HG03025 (cell line): ENCODE results near the gene DOCK10.

Source experiments
- ATAC-seq: cut with Tn5 transposase; IDR thresholded peaks from one replicate; pipeline ENCODE4 v1.9.1; 2021; ENCODE audit warnings: mild to moderate bottlenecking, moderate library complexity; ENCODE audit not compliant: unreplicated experiment, low FRiP score

The DOCK10 gene

GRCh38 chr2:224887141-224887540, 155.1 kb downstream of the DOCK10 start:
- ATAC-seq, result no peak

DNA sequence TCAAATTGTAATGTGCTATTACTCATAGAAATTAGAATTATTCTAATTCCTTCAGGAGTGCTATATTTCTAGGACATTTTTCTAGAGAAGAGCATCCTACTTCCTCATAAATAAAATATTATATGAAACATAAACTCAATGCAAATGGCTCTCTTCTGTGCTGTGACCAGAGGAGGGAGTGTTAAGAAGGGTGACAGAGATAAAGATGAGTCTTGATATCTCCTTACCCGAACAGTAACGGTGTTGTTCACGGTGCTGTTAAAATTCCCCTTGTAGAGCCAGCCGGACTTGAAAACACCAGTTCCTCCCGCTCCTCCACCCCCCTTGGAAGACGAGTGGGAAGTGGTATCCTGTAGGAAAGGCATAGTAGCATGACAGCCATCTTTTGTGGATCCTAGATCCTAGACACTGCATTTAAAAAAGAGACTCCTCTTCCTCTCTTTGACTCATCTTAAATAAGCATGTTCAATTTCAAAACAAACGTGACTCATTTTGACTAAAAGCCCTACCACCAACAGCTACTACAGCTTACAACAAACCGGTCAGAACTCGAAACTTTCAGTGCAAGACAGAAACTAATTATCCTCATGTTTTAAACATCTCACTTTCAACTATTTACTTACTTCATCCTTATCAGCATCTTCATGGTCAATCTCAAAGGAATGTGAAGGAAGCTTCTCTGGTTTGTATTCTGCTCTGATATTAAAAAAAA, 156.3 kb downstream of the DOCK10 start:
- ATAC-seq, result peak; percentile 79

- ATAC-seq, result no peak
These were observed 157.0 kb downstream of the DOCK10 start for GRCh38 chr2:224885291-224885690.

DNA sequence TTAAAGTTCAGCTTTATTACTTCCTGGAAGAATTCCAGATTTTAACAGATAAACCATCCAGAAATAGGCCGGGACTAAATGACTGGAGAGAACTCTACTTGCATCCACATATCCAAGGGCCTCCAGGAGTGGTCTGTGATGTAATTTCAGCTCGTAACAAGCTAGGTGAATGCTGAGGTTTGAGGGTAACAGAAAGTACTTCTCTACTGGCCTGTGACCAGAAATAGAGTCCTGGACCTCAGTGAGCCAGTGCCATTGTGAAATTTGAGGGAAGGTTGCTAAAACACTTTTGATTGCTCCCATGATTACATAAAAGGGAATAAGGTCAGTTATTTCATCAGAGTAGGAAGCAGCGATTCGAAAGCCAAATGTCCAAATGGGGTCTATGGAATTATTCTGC, 158.1 kb downstream of the DOCK10 start:
- no peak for ATAC-seq

GRCh38 chr2:224883700-224884099, 158.6 kb downstream of the DOCK10 start:
- ATAC-seq, result no peak

- no peak for ATAC-seq
These were observed 159.1 kb downstream of the DOCK10 start for GRCh38 chr2:224883172-224883516.

DNA sequence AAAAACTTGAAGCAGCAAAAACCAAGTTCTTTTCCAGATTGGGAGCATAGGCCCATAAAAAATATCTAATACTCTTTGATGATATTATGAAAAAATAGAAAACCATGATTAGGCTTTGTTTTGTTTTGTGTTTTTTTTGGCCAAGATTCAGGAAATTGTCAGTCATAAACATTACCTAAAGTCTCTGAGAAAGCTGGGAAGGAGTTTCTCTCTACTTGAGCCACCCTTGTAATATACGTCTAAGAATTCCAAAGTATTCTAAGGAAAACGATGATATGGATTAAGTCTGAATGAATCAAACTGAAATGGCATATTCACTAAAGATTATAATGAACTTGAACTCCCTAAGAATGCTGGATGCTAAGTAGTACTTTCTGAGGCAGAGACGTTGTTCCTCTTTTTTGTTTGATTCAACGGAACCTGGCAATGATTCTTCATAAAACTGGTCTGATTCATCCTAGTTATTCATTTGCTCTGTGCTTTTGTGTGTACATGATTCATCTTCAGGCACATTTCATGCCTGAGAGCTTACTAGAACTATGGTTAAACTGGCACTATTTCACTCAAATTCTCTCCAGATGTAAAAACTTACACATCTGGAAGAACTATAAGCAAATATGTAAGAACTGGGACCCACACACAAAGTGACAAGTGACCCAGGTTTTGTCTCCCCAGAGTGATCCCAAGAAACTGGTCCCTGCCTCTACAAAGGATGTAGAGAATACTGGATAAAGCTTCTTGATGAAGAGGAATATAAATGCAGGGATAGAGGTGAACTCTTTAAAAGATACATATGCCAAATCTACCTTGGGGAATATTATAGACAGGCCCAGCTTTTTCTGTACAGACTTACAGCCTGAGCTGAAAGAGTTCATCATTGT, 159.7 kb downstream of the DOCK10 start:
- ATAC-seq, result no peak

GRCh38 chr2:224881846-224882245, 160.4 kb downstream of the DOCK10 start:
- ATAC-seq, result no peak

GRCh38 chr2:224876522-224876921, 165.7 kb downstream of the DOCK10 start:
- ATAC-seq, result no peak

DNA sequence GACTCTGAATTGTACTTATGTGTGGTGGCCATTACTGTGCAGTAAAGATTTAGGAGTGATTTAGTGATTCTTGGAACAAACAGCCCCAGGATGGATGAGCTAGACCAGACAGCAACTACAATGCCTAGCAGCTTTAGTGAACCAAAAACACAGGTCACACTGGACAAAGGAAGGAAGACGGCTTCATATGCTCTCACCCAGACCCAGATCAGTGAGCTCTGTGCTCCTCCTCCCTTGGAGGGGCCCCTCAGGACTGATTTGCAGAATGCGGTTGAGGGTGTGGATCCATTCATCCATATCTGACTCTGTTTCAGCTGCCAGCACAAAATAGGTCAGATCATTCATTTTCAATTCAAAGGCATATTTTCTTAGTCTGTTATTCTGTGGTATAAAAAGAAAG, 166.4 kb downstream of the DOCK10 start:
- ATAC-seq, result no peak

DNA sequence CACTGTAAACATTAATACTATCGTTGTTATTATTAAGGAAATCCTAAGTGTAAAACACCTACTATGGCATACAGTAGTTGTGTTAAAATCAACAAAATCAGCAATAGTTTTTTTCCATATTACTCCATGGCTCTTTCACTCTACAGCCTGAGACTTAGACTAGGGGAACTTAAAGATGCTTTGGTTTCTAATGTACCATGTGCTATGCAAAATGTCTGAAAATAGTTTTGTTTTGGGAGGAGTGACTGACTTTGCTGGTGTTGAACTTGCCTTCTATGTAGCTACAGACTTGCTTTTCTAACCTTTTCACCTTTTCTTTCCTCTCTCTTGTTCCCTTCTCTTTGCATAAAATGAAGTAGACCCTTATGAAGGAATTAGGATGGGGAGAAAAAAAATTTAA, 167.1 kb downstream of the DOCK10 start:
- no peak for ATAC-seq

- ATAC-seq, result no peak
These were observed 170.5 kb downstream of the DOCK10 start for GRCh38 chr2:224871813-224872212.

DNA sequence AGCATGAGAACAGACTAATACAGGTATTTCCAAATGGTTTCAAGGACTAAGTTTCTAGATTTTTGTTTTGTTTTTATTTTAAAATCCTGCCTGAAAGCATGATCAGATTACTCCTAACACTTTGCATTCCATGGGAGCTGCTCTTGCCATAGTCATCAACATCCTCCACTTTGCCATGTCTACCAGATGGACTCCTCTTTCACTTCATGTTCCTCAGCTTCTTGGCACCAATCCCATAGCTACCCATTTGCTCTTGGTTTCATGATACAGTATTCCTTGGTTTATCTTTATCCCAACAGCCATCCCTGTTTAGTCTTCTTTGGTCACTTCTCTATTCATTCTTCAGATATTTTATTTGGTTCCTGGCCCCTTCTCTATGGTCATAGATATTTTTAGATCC, 171.9 kb downstream of the DOCK10 start:
- no peak for ATAC-seq

- ATAC-seq, result no peak
These were observed 172.6 kb downstream of the DOCK10 start for GRCh38 chr2:224869601-224870233.

DNA sequence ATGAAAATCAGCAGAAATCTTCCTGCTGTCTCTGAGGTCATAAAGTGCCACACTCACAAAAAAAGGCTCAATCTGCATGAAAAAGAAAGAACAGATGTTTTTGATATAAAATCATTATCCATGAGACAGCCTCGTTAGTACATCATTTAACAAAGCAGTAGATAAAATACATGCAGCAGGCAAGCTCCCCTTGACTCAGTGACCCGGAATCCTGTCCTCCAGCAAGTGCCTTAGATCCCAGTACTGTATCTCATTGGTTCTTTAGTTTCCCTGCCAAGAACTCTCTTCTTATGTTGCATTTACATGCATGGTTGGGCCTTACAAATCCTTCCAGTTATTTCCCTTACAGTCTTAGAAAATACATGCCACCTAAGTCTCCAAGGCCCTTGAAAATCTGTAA, 177.3 kb downstream of the DOCK10 start:
- ATAC-seq, result no peak

DNA sequence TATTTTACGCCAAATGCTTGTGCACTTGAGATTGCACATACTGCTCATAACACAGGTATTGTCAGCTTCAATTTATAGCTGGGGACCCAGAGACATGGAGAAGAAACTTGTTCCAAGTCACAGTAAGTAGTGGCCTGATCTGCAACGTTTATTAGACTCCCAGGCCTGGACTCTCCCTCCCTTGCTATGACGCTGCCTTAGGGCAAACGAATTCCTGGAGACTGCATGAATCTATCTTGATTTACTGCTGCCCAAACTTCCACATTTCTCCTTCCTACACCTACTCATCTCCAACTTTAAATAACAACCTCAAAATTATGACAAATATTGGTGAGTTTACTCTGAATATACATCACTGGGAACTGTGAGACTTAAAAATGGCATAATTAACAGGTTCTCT, 181.0 kb downstream of the DOCK10 start:
- ATAC-seq, result no peak

GRCh38 chr2:224860786-224861185, 181.5 kb downstream of the DOCK10 start:
- no peak for ATAC-seq

DNA sequence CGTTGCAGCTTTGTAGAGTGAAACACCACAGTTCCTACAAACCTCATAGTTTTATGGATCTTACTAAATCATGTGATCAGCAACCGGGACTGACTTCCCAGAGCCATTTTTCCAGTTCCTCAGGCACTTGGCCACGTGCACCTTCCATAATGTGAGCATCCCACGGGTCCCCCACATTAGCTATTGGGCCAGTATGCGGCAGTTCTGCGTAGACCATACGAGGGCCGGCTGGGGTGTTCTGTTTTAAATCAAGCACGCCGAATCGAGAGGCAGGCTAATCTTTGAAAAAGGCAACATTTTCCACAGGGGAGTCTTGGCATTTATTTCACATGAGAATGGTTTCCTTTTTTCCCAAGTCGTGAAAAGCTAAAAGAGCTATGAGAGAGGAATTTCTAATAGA, 190.5 kb downstream of the DOCK10 start:
- no peak for ATAC-seq

- no peak for ATAC-seq
These were observed 192.2 kb downstream of the DOCK10 start for GRCh38 chr2:224850081-224850480.

DNA sequence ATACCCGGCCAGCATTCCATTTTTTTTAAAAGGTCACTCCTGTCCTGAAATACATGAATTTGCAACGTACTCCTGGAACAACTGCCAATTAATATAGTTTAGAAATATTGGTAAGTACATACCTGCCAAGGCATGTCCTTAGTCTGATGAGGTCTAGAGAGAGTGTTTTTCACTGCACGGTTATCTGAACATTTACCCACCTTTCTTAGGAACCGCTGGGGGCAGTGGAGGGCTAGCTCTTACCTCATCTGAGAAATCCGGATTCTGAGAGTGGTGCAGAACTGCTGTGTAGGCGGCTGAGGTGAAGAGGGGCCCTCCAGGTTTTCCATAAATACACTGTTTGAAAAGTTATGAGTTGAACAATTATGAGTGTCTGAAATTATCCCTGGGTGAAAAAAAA, 193.0 kb downstream of the DOCK10 start:
- no peak for ATAC-seq
